HUES48 (cell line): ENCODE results near the gene AGBL1.

Experiments used
- H3K27ac ChIP-seq: one replicate; pipeline ENCODE4 v1.7.0; 2013; ENCODE audit warnings: low read depth, low read length, inconsistent platforms
- H3K27me3 ChIP-seq: 2 replicates; pipeline ENCODE4 v1.6.1; 2013; ENCODE audit warnings: mild to moderate bottlenecking, low read length; ENCODE audit not compliant: control insufficient read depth, insufficient read depth
- H3K36me3 ChIP-seq: 2 replicates; pipeline ENCODE4 v1.6.1; 2013; ENCODE audit warnings: low read length; ENCODE audit not compliant: control insufficient read depth, insufficient read depth
- H3K4me1 ChIP-seq: 2 replicates; pipeline ENCODE4 v1.6.1; 2013; ENCODE audit warnings: mild to moderate bottlenecking, low read length; ENCODE audit not compliant: control insufficient read depth, insufficient read depth
- H3K4me3 ChIP-seq: 2 replicates; pipeline ENCODE4 v1.5.1; 2013; ENCODE audit warnings: mild to moderate bottlenecking, low read depth, low read length
- H3K9ac ChIP-seq: 2 replicates; pipeline ENCODE4 v1.6.1; 2013; ENCODE audit warnings: mild to moderate bottlenecking, low read depth, low read length, moderate library complexity
- H3K9me3 ChIP-seq: 2 replicates; pipeline ENCODE4 v1.6.1; 2013; ENCODE audit warnings: low read length; ENCODE audit not compliant: control insufficient read depth, insufficient read depth

AGBL1 gene

DNA sequence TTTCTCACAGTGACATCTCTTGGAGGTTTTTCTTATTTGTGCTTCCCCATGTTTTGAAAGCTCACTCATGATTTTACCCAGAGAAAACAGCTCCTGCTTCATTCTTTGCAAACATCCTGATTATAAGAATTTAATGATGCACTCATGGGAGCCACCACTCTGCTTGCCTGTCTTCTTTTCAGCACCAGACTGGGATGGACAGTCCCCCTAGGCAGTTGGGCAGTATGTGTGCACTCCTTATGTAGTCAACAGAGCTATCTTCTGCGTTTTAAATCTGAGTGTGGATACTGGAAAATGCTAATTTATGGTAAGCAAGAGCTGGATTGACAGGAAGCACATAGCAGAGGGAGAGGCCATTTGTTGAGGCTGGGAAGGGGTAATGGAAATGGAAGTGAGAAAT lies 276.1 kb downstream of the AGBL1 start:
- Histone ChIP-seq H3K27ac (no peak overlapping the region), H3K9me3 (no peaks in the 10 kb centered on the region), H3K4me3 (no peak overlapping the region), H3K4me1 (no peaks in the 10 kb centered on the region), H3K36me3 (no peaks in the 10 kb centered on the region), H3K27me3 (no peaks in the 10 kb centered on the region), H3K9ac (no peak overlapping the region)

DNA sequence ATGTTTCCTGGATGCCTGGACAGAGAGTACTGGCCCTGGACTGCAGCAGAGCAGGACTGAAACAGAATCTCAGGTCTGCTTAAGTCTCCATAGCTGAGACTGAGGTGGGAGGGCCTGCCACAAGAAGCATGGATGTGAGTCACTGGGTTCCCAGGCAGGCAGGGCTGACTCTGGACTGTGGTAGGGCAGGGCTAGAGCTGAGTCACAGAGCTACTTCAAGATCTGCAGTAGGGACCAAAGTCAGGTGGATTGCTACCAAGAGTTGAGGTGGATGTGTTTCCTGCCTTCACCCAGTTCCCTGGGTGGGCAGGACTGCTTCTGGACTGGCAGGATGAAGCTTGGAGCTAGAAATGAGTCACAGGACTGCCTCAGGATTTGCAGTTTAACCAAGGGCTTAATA lies 282.9 kb downstream of the AGBL1 start:
- Histone ChIP-seq H3K27me3 (no peaks in the 10 kb centered on the region), H3K36me3 (no peaks in the 10 kb centered on the region), H3K9ac (no peak overlapping the region), H3K27ac (no peak overlapping the region), H3K4me3 (no peak overlapping the region), H3K4me1 (no peaks in the 10 kb centered on the region), H3K9me3 (no peaks in the 10 kb centered on the region)

DNA sequence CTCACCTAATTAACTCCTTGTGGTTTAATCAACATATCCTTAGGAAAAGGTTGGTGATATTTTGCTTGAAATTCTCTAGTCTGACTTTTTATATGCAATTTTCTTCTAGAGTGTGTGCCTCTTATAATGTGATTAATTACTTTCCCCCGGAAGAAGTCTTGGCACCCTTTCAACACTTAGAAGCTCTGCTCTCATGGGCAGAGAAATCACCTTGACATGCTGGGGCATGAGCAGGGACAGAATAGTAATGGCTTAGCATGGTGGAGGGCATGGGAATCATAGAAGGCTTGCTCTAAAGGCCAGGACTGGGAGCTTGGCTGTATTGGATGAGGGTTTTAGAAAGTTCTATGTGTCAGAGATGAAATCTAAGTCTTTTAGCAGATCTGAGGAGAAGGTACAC lies 293.5 kb downstream of the AGBL1 start:
- no peaks in the 10 kb centered on the region for H3K27me3 ChIP-seq

DNA sequence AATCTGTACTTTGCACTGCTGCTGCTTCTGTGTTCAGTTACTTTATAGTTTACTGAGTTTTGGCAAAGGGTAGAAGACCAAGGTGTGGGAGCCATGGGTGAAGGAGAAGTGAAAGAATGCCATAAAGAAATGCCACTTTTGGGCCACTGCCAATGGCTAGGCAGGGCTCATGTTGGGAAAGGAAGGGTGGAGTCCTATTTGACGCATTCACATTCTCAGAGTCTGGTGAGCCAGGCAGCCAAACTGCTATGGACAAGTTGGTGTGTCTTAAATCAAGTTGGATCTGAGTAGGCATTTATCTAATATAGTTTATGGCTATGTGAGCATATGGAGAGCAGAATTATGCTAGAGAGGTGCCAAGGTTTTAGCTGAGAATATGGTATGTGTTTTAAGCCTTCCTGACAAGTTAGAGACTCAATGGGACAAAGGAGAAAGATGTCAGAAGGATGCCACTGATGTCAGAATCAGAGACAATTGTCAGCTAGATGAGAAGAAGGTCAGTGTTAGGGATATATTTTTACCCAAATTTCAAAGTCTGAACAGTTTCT lies 296.1 kb downstream of the AGBL1 start:
- H3K9me3 ChIP-seq: no peaks in the 10 kb centered on the region

More for the DNA sequence above, 293.5 kb downstream of the AGBL1 start:
- peaks cover 5% of the 10 kb centered on the region; the same call in 1 of the 2 replicates for H3K4me1 ChIP-seq
- no peaks in the 10 kb centered on the region for H3K9me3 ChIP-seq
- no peak overlapping the region for H3K27ac ChIP-seq
- no peak overlapping the region for H3K4me3 ChIP-seq
- no peaks in the 10 kb centered on the region for H3K36me3 ChIP-seq
- no peak overlapping the region for H3K9ac ChIP-seq

DNA sequence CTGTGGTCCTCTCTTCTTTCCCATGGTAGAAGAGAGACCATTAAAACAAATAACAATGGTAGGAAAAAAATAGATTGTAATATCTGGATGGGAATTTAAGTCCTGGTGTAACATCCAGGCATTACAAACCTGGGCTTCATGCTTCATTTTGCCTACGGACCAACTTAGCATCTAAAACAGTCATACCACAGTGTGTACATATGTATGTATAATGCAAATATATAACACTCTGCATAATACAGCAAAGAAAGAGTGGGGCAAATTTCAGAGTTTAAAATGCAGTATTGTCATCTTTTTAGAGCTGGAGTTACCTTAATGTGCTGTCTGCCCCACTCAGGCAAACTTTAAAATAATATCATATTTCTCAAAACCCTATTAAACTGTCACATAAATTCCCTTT lies 298.2 kb downstream of the AGBL1 start:
- Histone ChIP-seq H3K4me1 (peaks cover 19% of the 10 kb centered on the region), H3K27ac (no peak overlapping the region), H3K4me3 (no peak overlapping the region)

More for the DNA sequence above, 296.1 kb downstream of the AGBL1 start:
- Histone ChIP-seq H3K4me3 (no peak overlapping the region), H3K27me3 (no peaks in the 10 kb centered on the region), H3K36me3 (no peaks in the 10 kb centered on the region), H3K9ac (no peak overlapping the region), H3K4me1 (peaks cover 10% of the 10 kb centered on the region), H3K27ac (no peak overlapping the region)

DNA sequence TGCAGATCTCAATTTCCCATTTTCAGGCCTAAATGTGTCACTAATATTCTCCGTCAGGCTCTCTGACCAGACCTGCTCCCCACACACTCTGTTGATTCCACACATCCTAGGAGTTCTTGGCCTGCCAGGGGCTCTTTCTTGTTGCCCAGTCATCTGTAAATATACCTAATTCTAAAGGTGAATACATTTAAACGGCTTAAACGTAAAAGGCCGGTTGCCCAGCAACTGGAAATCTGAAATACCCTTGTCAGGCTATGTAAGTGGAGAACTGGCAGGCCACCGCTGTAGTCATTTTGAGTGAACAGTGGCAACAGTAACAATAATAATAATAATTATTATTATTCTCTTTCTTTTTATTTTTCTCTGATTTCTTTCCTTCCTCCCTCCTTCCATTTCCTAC lies 302.7 kb downstream of the AGBL1 start:
- Histone ChIP-seq H3K27ac (no peak overlapping the region), H3K27me3 (no peaks in the 10 kb centered on the region), H3K9ac (no peak overlapping the region), H3K36me3 (no peaks in the 10 kb centered on the region), H3K9me3 (no peaks in the 10 kb centered on the region), H3K4me3 (no peak overlapping the region), H3K4me1 (peaks cover 19% of the 10 kb centered on the region)

More for the DNA sequence above, 298.2 kb downstream of the AGBL1 start:
- H3K9me3 ChIP-seq: no peaks in the 10 kb centered on the region
- no peaks in the 10 kb centered on the region for H3K36me3 ChIP-seq
- no peak overlapping the region for H3K9ac ChIP-seq
- no peaks in the 10 kb centered on the region for H3K27me3 ChIP-seq

DNA sequence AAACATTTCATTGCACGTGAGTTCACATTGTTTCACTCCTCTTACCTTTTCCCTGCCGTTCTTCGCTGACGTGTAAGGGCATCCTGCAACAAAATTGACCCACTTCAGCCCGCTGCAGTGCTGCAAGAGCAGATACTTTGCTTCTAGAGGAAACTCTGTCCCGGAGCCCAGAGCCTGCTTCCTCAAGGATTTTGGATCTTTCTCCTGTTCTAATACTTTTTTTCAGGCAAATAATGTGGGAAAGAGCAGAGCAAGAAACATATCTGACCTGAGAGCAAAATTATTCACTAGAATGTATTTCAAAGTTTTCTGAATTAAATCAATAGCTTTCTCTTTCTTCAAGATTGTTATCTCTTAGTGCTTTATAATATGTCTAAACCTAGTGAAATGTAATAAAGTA lies 303.9 kb downstream of the AGBL1 start:
- no peak overlapping the region for H3K27ac ChIP-seq
- H3K27me3 ChIP-seq: no peaks in the 10 kb centered on the region
- no peaks in the 10 kb centered on the region for H3K36me3 ChIP-seq
- H3K9ac ChIP-seq: no peak overlapping the region
- no peaks in the 10 kb centered on the region for H3K9me3 ChIP-seq
- no peak overlapping the region for H3K4me3 ChIP-seq
- H3K4me1 ChIP-seq: peaks cover 12% of the 10 kb centered on the region

DNA sequence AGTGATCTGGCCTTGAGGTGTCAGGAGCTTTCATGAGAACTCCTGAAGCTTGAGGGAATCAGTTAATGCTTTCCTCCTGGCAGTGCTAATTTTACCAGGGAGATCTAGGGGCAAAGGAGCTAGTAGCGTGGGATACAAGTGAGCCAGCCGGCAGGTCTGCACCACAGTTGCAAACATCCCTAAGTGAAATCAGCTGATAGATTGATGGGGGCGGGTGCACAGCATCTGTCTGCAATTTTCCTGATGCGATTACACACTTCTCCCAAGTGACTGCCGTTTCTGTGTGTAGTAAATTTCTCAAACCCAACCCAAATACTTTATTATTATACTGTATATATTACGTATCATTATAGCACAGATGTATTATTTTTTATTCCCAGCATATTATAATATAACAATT lies 304.5 kb downstream of the AGBL1 start:
- no peaks in the 10 kb centered on the region for H3K27me3 ChIP-seq
- no peak overlapping the region for H3K9ac ChIP-seq
- no peaks in the 10 kb centered on the region for H3K36me3 ChIP-seq
- H3K27ac ChIP-seq: no peak overlapping the region
- H3K9me3 ChIP-seq: no peaks in the 10 kb centered on the region
- no peak overlapping the region for H3K4me3 ChIP-seq
- peaks cover 12% of the 10 kb centered on the region for H3K4me1 ChIP-seq

DNA sequence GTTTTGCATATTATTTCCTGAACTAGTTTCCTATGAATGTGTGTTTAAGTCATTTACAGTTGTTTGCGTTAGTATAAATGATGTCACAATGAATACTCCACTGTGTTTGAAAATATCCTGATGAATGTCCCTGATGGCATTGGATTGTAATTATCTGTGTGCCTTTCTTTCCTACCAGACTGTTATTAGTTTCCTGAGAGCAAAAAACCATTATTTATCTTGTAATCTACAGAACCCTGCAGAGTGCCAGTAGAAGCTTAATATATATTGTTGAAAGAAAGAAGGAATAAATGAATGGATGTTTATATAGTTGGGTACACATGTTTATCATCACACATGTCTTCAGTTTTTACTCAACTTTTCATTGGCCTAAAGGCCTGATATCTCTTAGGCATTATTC lies 312.6 kb downstream of the AGBL1 start:
- Histone ChIP-seq H3K9ac (no peak overlapping the region), H3K36me3 (no peaks in the 10 kb centered on the region), H3K4me3 (no peak overlapping the region), H3K4me1 (no peaks in the 10 kb centered on the region), H3K27me3 (no peaks in the 10 kb centered on the region), H3K9me3 (no peaks in the 10 kb centered on the region), H3K27ac (no peak overlapping the region)

DNA sequence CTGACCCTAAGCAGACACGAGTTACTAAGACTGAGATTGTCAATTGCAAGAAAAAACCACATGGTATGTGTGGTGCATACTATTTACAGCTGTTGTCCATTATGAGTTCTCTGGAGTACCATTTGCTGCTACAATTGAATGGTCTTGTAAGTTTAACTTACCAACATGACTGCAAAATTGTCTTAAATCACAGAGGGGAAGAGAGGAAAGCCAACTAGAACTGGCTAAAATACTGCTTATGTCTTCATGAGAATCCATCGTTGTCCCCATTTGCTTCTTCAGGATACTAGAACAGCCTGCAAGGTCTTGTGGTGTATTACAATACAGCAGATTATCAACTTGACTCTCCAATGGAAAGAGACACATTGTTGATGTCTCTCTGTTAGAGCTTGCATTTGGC lies 313.2 kb downstream of the AGBL1 start:
- Histone ChIP-seq H3K27ac (no peak overlapping the region), H3K27me3 (no peaks in the 10 kb centered on the region), H3K4me3 (no peak overlapping the region), H3K36me3 (no peaks in the 10 kb centered on the region), H3K9ac (no peak overlapping the region), H3K4me1 (no peaks in the 10 kb centered on the region), H3K9me3 (no peaks in the 10 kb centered on the region)

DNA sequence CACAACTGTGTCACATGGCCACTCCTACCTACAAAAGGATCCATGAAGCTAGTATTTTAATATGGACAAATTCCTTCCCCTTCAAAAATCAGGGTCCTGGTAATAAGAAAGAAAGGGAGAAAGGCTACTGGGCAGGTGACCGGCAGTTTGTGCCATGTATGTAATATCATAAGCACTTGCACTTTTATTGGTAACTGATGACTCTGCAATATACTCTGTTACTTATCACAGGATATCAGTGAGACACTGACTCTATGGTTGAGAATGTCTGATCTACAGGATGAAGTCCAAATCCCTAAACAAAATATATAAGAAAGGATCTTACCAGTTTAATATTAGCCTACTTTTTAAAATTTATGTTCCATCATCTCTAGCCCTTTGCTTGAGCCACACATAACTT lies 315.2 kb downstream of the AGBL1 start:
- no peak overlapping the region for H3K9ac ChIP-seq
- no peaks in the 10 kb centered on the region for H3K36me3 ChIP-seq
- H3K27me3 ChIP-seq: no peaks in the 10 kb centered on the region
- H3K4me1 ChIP-seq: no peaks in the 10 kb centered on the region
- no peak overlapping the region for H3K27ac ChIP-seq
- H3K4me3 ChIP-seq: no peak overlapping the region
- no peaks in the 10 kb centered on the region for H3K9me3 ChIP-seq
